Fibroblast of mammary gland (primary cell): ENCODE data around the gene SGSM1.

Experiments
- DNase-seq: peaks from one replicate; pipeline ENCODE4 v3.0.0-alpha.2; 2010; ENCODE audit warnings: low read depth
- H3K4me3 ChIP-seq: 2 replicates; pipeline ENCODE4 v1.5.1; 2011; ENCODE audit warnings: low read depth, mild to moderate bottlenecking, low read length, moderate library complexity; ENCODE audit not compliant: control insufficient read depth
- CTCF ChIP-seq: conservative IDR thresholded peaks from 2 replicates; pipeline ENCODE4 v1.5.1; 2011; ENCODE audit warnings: low read depth, low read length, inconsistent platforms; ENCODE audit not compliant: control insufficient read depth, insufficient read depth

Gene SGSM1

GRCh38 chr22:24826710-24827285 lies 20.8 kb downstream of the SGSM1 start:
- no peak for TF ChIP-seq CTCF
- no peak for DNase-seq
- no peak overlapping the region for H3K4me3 ChIP-seq

- no peak for TF ChIP-seq CTCF
- H3K4me3 ChIP-seq: no peak overlapping the region
- DNase-seq: no peak
Observed at GRCh38 chr22:24827296-24827695, 21.3 kb downstream of the SGSM1 start.

GRCh38 chr22:24830205-24830979 lies 24.4 kb downstream of the SGSM1 start:
- no peak for TF ChIP-seq CTCF
- H3K4me3 ChIP-seq: no peak overlapping the region
- DNase-seq: no peak

GRCh38 chr22:24831687-24832086 lies 25.7 kb downstream of the SGSM1 start:
- TF ChIP-seq CTCF: no peak
- DNase-seq: no peak
- H3K4me3 ChIP-seq: no peak overlapping the region

GRCh38 chr22:24833881-24834495 lies 28.0 kb downstream of the SGSM1 start:
- DNase-seq: no peak
- TF ChIP-seq CTCF: no peak

GRCh38 chr22:24834845-24835570 lies 29.0 kb downstream of the SGSM1 start:
- DNase-seq: peak; percentile 16
- TF ChIP-seq CTCF: no peak
- H3K4me3 ChIP-seq: no peak overlapping the region

More at GRCh38 chr22:24833881-24834495, 28.0 kb downstream of the SGSM1 start:
- no peak overlapping the region for H3K4me3 ChIP-seq
